ENCODE data around the gene CCNJL.

Gene CCNJL

GRCh38 chr5:160298189-160298588 is 14.2 kb downstream of the CCNJL start:
- no peak for DNase-seq (ENCODE audit: extremely low read depth, low read depth)

GRCh38 chr5:160297776-160298175 is 14.6 kb downstream of the CCNJL start:
- no peak for TF ChIP-seq CTCF (IDR thresholded peaks at IDR 0.05; ENCODE audit: low read depth, low read length)
- DNase-seq (ENCODE audit: extremely low read depth, low read depth), result no peak

More at GRCh38 chr5:160298189-160298588, 14.2 kb downstream of the CCNJL start:
- no peak for TF ChIP-seq CTCF (IDR thresholded peaks at IDR 0.05; ENCODE audit: low read depth, low read length)

- DNase-seq (ENCODE audit: extremely low read depth, low read depth), result no peak
- no peak for TF ChIP-seq CTCF (IDR thresholded peaks at IDR 0.05; ENCODE audit: low read depth, low read length)
Measured at GRCh38 chr5:160297004-160297403, 15.4 kb downstream of the CCNJL start.

GRCh38 chr5:160296496-160296895 is 15.9 kb downstream of the CCNJL start:
- no peak for DNase-seq (ENCODE audit: extremely low read depth, low read depth)
- TF ChIP-seq CTCF (IDR thresholded peaks at IDR 0.05; ENCODE audit: low read depth, low read length), result no peak

- no peak for DNase-seq (ENCODE audit: extremely low read depth, low read depth)
- no peak for TF ChIP-seq CTCF (IDR thresholded peaks at IDR 0.05; ENCODE audit: low read depth, low read length)
Measured at GRCh38 chr5:160293901-160294561, 18.3 kb downstream of the CCNJL start.

- no peak for DNase-seq (ENCODE audit: extremely low read depth, low read depth)
- no peak for TF ChIP-seq CTCF (IDR thresholded peaks at IDR 0.05; ENCODE audit: low read depth, low read length)
Measured at GRCh38 chr5:160293386-160293785, 19.0 kb downstream of the CCNJL start.

- TF ChIP-seq CTCF (IDR thresholded peaks at IDR 0.05; ENCODE audit: low read depth, low read length), result no peak
Measured at GRCh38 chr5:160291467-160291866, 20.9 kb downstream of the CCNJL start.

More at GRCh38 chr5:160291467-160291866, 20.9 kb downstream of the CCNJL start:
- no peak for DNase-seq (ENCODE audit: extremely low read depth, low read depth)
